HepG2 (cell line): ENCODE data around the gene ITCH. TPM values are rescaled to one million over a fixed set of nuclear protein-coding genes. Genes with fewer than 3 reads are reported as not detected.
A peak's percentile ranks its signal among the peaks of the same experiment; 100 is the strongest.

Experiments
- AGO2 ChIP-seq: fragments of 200-400 bp; formaldehyde crosslinking; optimal IDR thresholded peaks from 2 replicates; pipeline ENCODE3; 2017; ENCODE audit warnings: mild to moderate bottlenecking, low read depth, low read length, moderate library complexity
- ASH2L ChIP-seq: fragments of 300-600, 200-600 bp; sonication (generic); IDR thresholded peaks from 2 replicates; pipeline ENCODE4 v1.7.0; 2017; ENCODE audit warnings: low read depth, mild to moderate bottlenecking, moderate library complexity, mixed read lengths, low read length; ENCODE audit not compliant: insufficient read length
- ATF5 ChIP-seq: sonication (generic); formaldehyde crosslinking; IDR thresholded peaks from 2 replicates; pipeline ENCODE4 v1.4.0; 2020; ENCODE audit warnings: mild to moderate bottlenecking, low read depth, missing genetic modification reagents
- ETV6 ChIP-seq: sonication (generic); formaldehyde crosslinking; conservative IDR thresholded peaks from 2 replicates; pipeline ENCODE4 v1.4.0; 2020; ENCODE audit warnings: missing genetic modification reagents
- FOXA1 ChIP-seq, 2 experiments: fragments of 450-650 bp in 1 of 2; sonication (generic) in 1 of 2; formaldehyde crosslinking in 1 of 2; IDR thresholded peaks; 2 replicates each; pipeline versions ENCODE4 v1.4.0 to v1.6.1; 2016 to 2020; ENCODE audit warnings: missing genetic modification reagents in 1 of 2
- FOXO1 ChIP-seq: sonication (generic); formaldehyde crosslinking; IDR thresholded peaks from 2 replicates; pipeline ENCODE4 v1.4.0; 2020; ENCODE audit warnings: missing genetic modification reagents
- GFI1 ChIP-seq: sonication (generic); formaldehyde crosslinking; IDR thresholded peaks from 2 replicates; pipeline ENCODE4 v1.5.0; 2020; ENCODE audit warnings: missing genetic modification reagents, mild to moderate bottlenecking, borderline replicate concordance
- GPN1 ChIP-seq: sonication (generic); formaldehyde crosslinking; IDR thresholded peaks from 2 replicates; pipeline ENCODE4 v1.5.1; 2020; ENCODE audit warnings: missing genetic modification reagents, borderline replicate concordance
- HNRNPH1 ChIP-seq: fragments of 200-400 bp; formaldehyde crosslinking; optimal IDR thresholded peaks from 2 replicates; pipeline ENCODE3; 2017; ENCODE audit warnings: mild to moderate bottlenecking, low read depth, low read length
- HOXA9 ChIP-seq: sonication (generic); formaldehyde crosslinking; IDR thresholded peaks from 2 replicates; pipeline ENCODE4 v1.8.1; 2022; ENCODE audit warnings: missing genetic modification reagents, mild to moderate bottlenecking, moderate library complexity, borderline replicate concordance
- KDM5A ChIP-seq: fragments of 200-600 bp; sonication (generic); IDR thresholded peaks from 2 replicates; pipeline ENCODE4 v1.7.0; 2018; ENCODE audit warnings: antibody characterized with exemption, mild to moderate bottlenecking, low read length, borderline replicate concordance
- KLF11 ChIP-seq: IDR thresholded peaks from 2 replicates; pipeline ENCODE4 v1.6.1; 2016; ENCODE audit warnings: missing compliant biosample characterization
- MAF1 ChIP-seq: sonication (generic); formaldehyde crosslinking; IDR thresholded peaks from 2 replicates; pipeline ENCODE4 v1.5.0; 2020; ENCODE audit warnings: missing genetic modification reagents, borderline replicate concordance
- NAIF1 ChIP-seq: sonication (generic); formaldehyde crosslinking; IDR thresholded peaks from 2 replicates; pipeline ENCODE4 v1.5.0; 2020; ENCODE audit warnings: mild to moderate bottlenecking, missing genetic modification reagents, borderline replicate concordance
- NR2C2 ChIP-seq: sonication (generic); formaldehyde crosslinking; IDR thresholded peaks from 2 replicates; pipeline ENCODE4 v1.4.0; 2020; ENCODE audit warnings: missing genetic modification reagents, mild to moderate bottlenecking, moderate library complexity, borderline replicate concordance
- PATZ1 ChIP-seq: sonication (generic); formaldehyde crosslinking; IDR thresholded peaks from 2 replicates; pipeline ENCODE4 v1.4.0; 2020; ENCODE audit warnings: missing genetic modification reagents
- PHF21A ChIP-seq: sonication (generic); formaldehyde crosslinking; IDR thresholded peaks from 2 replicates; pipeline ENCODE4 v1.5.0; 2020; ENCODE audit warnings: mild to moderate bottlenecking, missing genetic modification reagents
- PITX1 ChIP-seq: sonication (generic); formaldehyde crosslinking; IDR thresholded peaks from 2 replicates; pipeline ENCODE4 v1.5.1; 2020; ENCODE audit warnings: mild to moderate bottlenecking, missing genetic modification reagents
- PRPF4 ChIP-seq: fragments of 200-400 bp; formaldehyde crosslinking; IDR thresholded peaks from 2 replicates; pipeline ENCODE4 v1.6.1; 2016; ENCODE audit warnings: low read length, low read depth; ENCODE audit not compliant: poor library complexity, severe bottlenecking
- YEATS4 ChIP-seq: sonication (generic); formaldehyde crosslinking; IDR thresholded peaks from 2 replicates; pipeline ENCODE4 v1.4.0; 2020; ENCODE audit warnings: missing genetic modification reagents, borderline replicate concordance
- ZNF510 ChIP-seq: sonication (generic); formaldehyde crosslinking; IDR thresholded peaks from 2 replicates; pipeline ENCODE4 v1.4.0; 2020; ENCODE audit warnings: low read depth, mild to moderate bottlenecking, missing genetic modification reagents
- ZNF639 ChIP-seq: conservative IDR thresholded peaks from 2 replicates; pipeline ENCODE4 v1.6.1; 2018; ENCODE audit warnings: missing genetic modification reagents
- ZNF780A ChIP-seq: sonication (generic); formaldehyde crosslinking; IDR thresholded peaks from 2 replicates; pipeline ENCODE4 v1.8.0; 2022; ENCODE audit warnings: mild to moderate bottlenecking, missing genetic modification reagents, moderate library complexity
- ZNF784 ChIP-seq: sonication (generic); formaldehyde crosslinking; IDR thresholded peaks from 2 replicates; pipeline ENCODE4 v1.5.1; 2020; ENCODE audit warnings: missing genetic modification reagents, mild to moderate bottlenecking, borderline replicate concordance
- polyA plus RNA-seq, 8 experiments: library from polyadenylated mRNA; depleted of rRNA in 3 of 8; stranded (reverse) in 7 of 8; unstranded in 1 of 8; fragments of >200 nt; fragmentation: Illumina TruSeq in 4 of 8; extraction: Trizol in 4 of 8; gene quantifications; 2 replicates each; pipeline versions ENCODE4 v1.2.1 to v1.2.3, GENCODE V29; 2011 to 2016; ENCODE audit warnings: low read depth in 4 of 8, missing spikeins in 1 of 8, mixed read lengths in 1 of 8; ENCODE audit not compliant: insufficient read depth in 1 of 8
- total RNA-seq, 5 experiments: library from RNA; depleted of rRNA; stranded (reverse); fragments of >200 nt; fragmentation: Illumina TruSeq; extraction: Trizol; gene quantifications; 2 replicates each; pipeline ENCODE4 v1.2.3, GENCODE V29; 2016; ENCODE audit warnings: low read depth in 1 of 5

Gene ITCH
- total and polyA plus RNA-seq, 2 of the 13 experiments (the other 11 are each of a cell fraction or from before 2014, with no cell fraction given) = 20.5 to 112 TPM

- TF ChIP-seq ZNF639 (CRISPR knock-in tag) = 0 out of 2 replicates have a peak, but pooled peaks have one; percentile 24
- TF ChIP-seq MAF1 (CRISPR knock-in tag) = peak; percentile 85
- TF ChIP-seq NR2C2 (CRISPR knock-in tag) = peak; percentile 30; the same call in 1 of the 2 replicates
- peak; percentile 71 for TF ChIP-seq FOXO1 (CRISPR knock-in tag)
- TF ChIP-seq ZNF510 (CRISPR knock-in tag) = no peak
- TF ChIP-seq PHF21A = peak; percentile 65; the same call in 1 of the 2 replicates
- TF ChIP-seq ZNF784 (CRISPR knock-in tag) = no peak
- TF ChIP-seq ATF5 (CRISPR knock-in tag) = no peak; the same call in 1 of the 2 replicates
- peak; percentile 90; the same call in 1 of the 2 replicates for TF ChIP-seq KLF11
- peak; percentile 54; the same call in 1 of the 2 replicates for TF ChIP-seq PITX1 (CRISPR knock-in tag)
- 0 out of 2 replicates have a peak, but pooled peaks have one; percentile 30 for TF ChIP-seq ETV6
- no peak for TF ChIP-seq ZNF780A (CRISPR knock-in tag)
- TF ChIP-seq GPN1 = no peak
- TF ChIP-seq YEATS4 (CRISPR knock-in tag) = no peak; the same call in 1 of the 2 replicates
- TF ChIP-seq HNRNPH1 = peak; percentile 74
- no peak for TF ChIP-seq HOXA9 (CRISPR knock-in tag)
- peak; percentile 89 for TF ChIP-seq GFI1
- TF ChIP-seq AGO2 = no peak
- no peak for TF ChIP-seq PRPF4
- TF ChIP-seq NAIF1 = peak; percentile 79; the same call in 1 of the 2 replicates
- peak; percentile 69; the same call in 1 of the 2 replicates for TF ChIP-seq KDM5A
- no peak for TF ChIP-seq FOXA1 (IDR thresholded peaks at IDR 0.05)
- TF ChIP-seq FOXA1 (CRISPR knock-in tag; IDR thresholded peaks at IDR 0.05) = 0 out of 2 replicates have a peak, but pooled peaks have one; percentile 10
- peak; percentile 51 for TF ChIP-seq PATZ1 (CRISPR knock-in tag)
- TF ChIP-seq ASH2L = peak; percentile 94
Observed at GRCh38 chr20:34363062-34363464, at the start of gene ITCH (continued).
